GM10248 (cell line): ENCODE data around the gene SLC2A10.

Experiments used
- CTCF ChIA-PET: fragments of 300-600 bp; sonication (Branson Sonifier 250); formaldehyde crosslinking; extraction: SDS; loops from one replicate; lab custom pipeline; 2021; ENCODE audit warnings: antibody characterized with exemption; lab: Yijun Ruan, JAX
- POLR2A ChIA-PET: fragments of 350-650 bp; sonication (Branson Sonifier 250); formaldehyde crosslinking; extraction: SDS; loops from one replicate; lab custom pipeline; 2020; ENCODE audit warnings: antibody characterized with exemption; lab: Yijun Ruan, JAX
- DNase-seq: peaks from one replicate; pipeline ENCODE4 v3.0.0; 2012; ENCODE audit errors: extremely low spot score
- CTCF ChIP-seq: IDR thresholded peaks from 2 replicates; pipeline ENCODE4 v1.5.1; 2012; ENCODE audit warnings: mild to moderate bottlenecking, low read depth; ENCODE audit errors: extremely low read depth, missing control alignments, control extremely low read depth

Gene SLC2A10

GRCh38 chr20:46688151-46689081, 21.0 kb upstream of the SLC2A10 start:
- ChIA-PET POLR2A (interaction anchor here (0.7 kb wide), 1 partner anchor 156 kb away, joined by 3 read pairs; no protein-coding TSS in a partner anchor), CTCF (interaction anchor here (0.8 to 3.4 kb wide), 6 partner anchors 9 to 277 kb away, joined by 3 to 15 read pairs (median 4); partner anchors contain the start of gene OCSTAMP)
- TF ChIP-seq CTCF: no peak
- DNase-seq: no peak

- no peak for TF ChIP-seq CTCF
- peak; percentile 99 for DNase-seq
- CTCF ChIA-PET: interaction anchor here (1.0 to 3.4 kb wide), 6 partner anchors 7 to 278 kb away, joined by 3 to 15 read pairs (median 4); partner anchors contain the start of gene OCSTAMP
- POLR2A ChIA-PET: no interaction called here
Measured at GRCh38 chr20:46689082-46689753, 20.2 kb upstream of the SLC2A10 start, which contains the start of gene TP53RK. Gene TP53RK (minus strand): TSS chr20:46689444. CDS start chr20:46689414, 30 bp downstream.

GRCh38 chr20:46689754-46690085, 19.7 kb upstream of the SLC2A10 start:
- POLR2A ChIA-PET: no interaction called here
- DNase-seq: no peak
- no peak for TF ChIP-seq CTCF
- CTCF ChIA-PET: interaction anchor here (1.0 to 3.4 kb wide), 5 partner anchors 8 to 145 kb away, joined by 3 to 15 read pairs (median 5); partner anchors contain the start of gene OCSTAMP

GRCh38 chr20:46690219-46691106, 19.0 kb upstream of the SLC2A10 start:
- POLR2A ChIA-PET: no interaction called here
- no peak for DNase-seq
- CTCF ChIA-PET: interaction anchor here (1.0 to 3.4 kb wide), 4 partner anchors 9 to 146 kb away, joined by 3 to 15 read pairs (median 5); no protein-coding TSS in a partner anchor
- no peak for TF ChIP-seq CTCF

GRCh38 chr20:46691196-46691595, 18.3 kb upstream of the SLC2A10 start:
- POLR2A ChIA-PET: no interaction called here
- no peak for TF ChIP-seq CTCF
- DNase-seq: no peak
- CTCF ChIA-PET: no interaction called here

- ChIA-PET CTCF (interaction anchor here (1.1 to 3.4 kb wide), 4 partner anchors 11 to 173 kb away, joined by 3 to 17 read pairs (median 4); no protein-coding TSS in a partner anchor), POLR2A (no interaction called here)
- no peak for DNase-seq
- no peak for TF ChIP-seq CTCF
Measured at GRCh38 chr20:46694484-46694883, 15.0 kb upstream of the SLC2A10 start.
